ENCODE results near the gene TOMM20L. TPM values are rescaled to one million over a fixed set of nuclear protein-coding genes. Genes with fewer than 3 reads are reported as not detected.
A peak's percentile ranks its signal among the peaks of the same experiment; 100 is the strongest.

Gene TOMM20L
- total and polyA plus RNA-seq, 2 of the 13 experiments (the other 11 are each of a cell fraction or from before 2014, with no cell fraction given): 0.46 TPM; not detected in 1

DNA sequence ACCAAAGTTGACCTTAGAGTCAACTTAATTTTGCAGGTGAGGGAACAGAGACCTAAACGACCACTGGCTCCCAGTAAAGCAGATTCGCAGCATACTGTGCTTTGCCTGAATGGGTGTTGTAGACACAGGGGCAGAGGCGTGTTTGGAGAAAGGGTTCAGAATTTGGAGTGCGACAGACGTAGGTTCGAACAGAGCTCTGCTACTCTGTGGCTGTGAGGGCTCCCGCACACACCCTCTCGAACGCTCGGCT lies 243 bp upstream of the TOMM20L start (continued):
- TF ChIP-seq ZNF142 (CRISPR knock-in tag; IDR thresholded peaks at IDR 0.05): no peak
- no peak for TF ChIP-seq LCORL (IDR thresholded peaks at IDR 0.05)
- TF ChIP-seq LCORL (CRISPR knock-in tag; IDR thresholded peaks at IDR 0.05): peak; percentile 58; the same call in 1 of the 2 replicates
- 0 out of 2 replicates have a peak, but pooled peaks have one; percentile 22 for TF ChIP-seq ZBTB7B (CRISPR knock-in tag; IDR thresholded peaks at IDR 0.05)
- TF ChIP-seq ZEB1 (IDR thresholded peaks at IDR 0.05; ENCODE audit: insufficient replicate concordance, low read depth): peak; percentile 44
- TF ChIP-seq MED1 (CRISPR knock-in tag; IDR thresholded peaks at IDR 0.05): 0 out of 2 replicates have a peak, but pooled peaks have one; percentile 2
- no peak for TF ChIP-seq NFE2L1 (CRISPR knock-in tag; IDR thresholded peaks at IDR 0.05; ENCODE audit: borderline replicate concordance)
- 0 out of 2 replicates have a peak, but pooled peaks have one; percentile 28 for TF ChIP-seq ZKSCAN5 (CRISPR knock-in tag; IDR thresholded peaks at IDR 0.05)

DNA sequence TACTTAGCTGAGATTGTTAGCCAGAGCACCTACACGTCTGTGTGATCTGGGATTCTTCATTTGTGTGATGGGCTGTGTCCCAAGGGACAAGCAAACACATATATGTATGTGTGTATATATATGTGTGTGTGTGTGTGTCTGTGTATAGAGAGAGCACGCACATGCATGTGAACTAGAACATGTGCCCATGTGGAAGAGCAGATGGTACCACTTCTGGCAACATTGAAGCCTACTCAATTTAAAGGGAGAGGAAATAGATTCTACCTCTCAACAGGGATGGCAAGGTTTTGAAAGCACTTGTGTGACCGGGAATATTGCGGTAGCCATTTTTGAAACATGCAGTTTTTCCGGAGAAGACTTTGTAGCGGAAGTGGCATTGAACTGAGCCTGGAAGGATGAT lies 1.4 kb downstream of the TOMM20L start:
- no peaks in the 10 kb centered on the region for H3K79me2 ChIP-seq (ENCODE audit: insufficient read depth, low read length)
- no peaks in the 10 kb centered on the region for H3K9me3 ChIP-seq (ENCODE audit: low read length)
- DNase-seq (ENCODE audit: low spot score): no peak
- in situ Hi-C loops (cut with HindIII; ENCODE audit: extremely low pct_ligation_motif_present, low pct_unique_long_range_greater_than_20kb): no loop called here
- H3K4me3 ChIP-seq (replicated peaks in 1 of 3; ENCODE audit: insufficient read depth in 1 of 3, low read depth in 2 of 3, low read length in 3 of 3): no peak overlapping the region
- H3K36me3 ChIP-seq (replicated peaks in 1 of 2; ENCODE audit: control insufficient read depth in 1 of 2, insufficient read depth in 2 of 2, low read length in 2 of 2): no peaks in the 10 kb centered on the region; a peak in 1 of 5 replicates
- no peaks in the 10 kb centered on the region; a peak in 1 of 5 replicates for H3K27me3 ChIP-seq (ENCODE audit: control insufficient read depth in 1 of 2, insufficient read depth in 2 of 2, low read length in 2 of 2)
- no peak overlapping the region for H2AFZ ChIP-seq (ENCODE audit: low read length)
- H3K4me1 ChIP-seq (ENCODE audit: insufficient read depth, low read length): peaks cover 21% of the 10 kb centered on the region
- H3K4me2 ChIP-seq (ENCODE audit: low read depth, low read length): no peak overlapping the region
- H4K20me1 ChIP-seq (ENCODE audit: insufficient read depth, low read length): no peaks in the 10 kb centered on the region
- intact Hi-C loops (cut with micrococcal nuclease; ENCODE audit: unreplicated experiment): no loop called here
- no peak for ATAC-seq
- ChIA-PET POLR2A (interaction anchor here (2.7 to 2.8 kb wide), 2 partner anchors 30 to 99 kb away, joined by 19 read pairs; partner anchors contain the start of genes ARID4A, KIAA0586 and TIMM9), CTCF (ENCODE audit: low intra/inter-chr PET ratio, low total read pairs) (no interaction called here)
- WGBS (ENCODE audit: low lambda C conversion rate): 98% methylated on average over 6 of the region's 6 CpGs
- no TSS peak for BruUV-seq (replicated peaks)
- no peak overlapping the region for H3K9ac ChIP-seq (ENCODE audit: insufficient read depth, low read depth, low read length)
- FAIRE-seq: no peak
- no peak overlapping the region for H3K27ac ChIP-seq (ENCODE audit: extremely low read length, insufficient read depth, low read length)
- TF ChIP-seq ZNF326 (CRISPR knock-in tag; IDR thresholded peaks at IDR 0.05; ENCODE audit: borderline replicate concordance): no peak
- peak; percentile 76 for TF ChIP-seq GFI1 (CRISPR knock-in tag; IDR thresholded peaks at IDR 0.05; ENCODE audit: borderline replicate concordance)
- TF ChIP-seq, protein P1, sequence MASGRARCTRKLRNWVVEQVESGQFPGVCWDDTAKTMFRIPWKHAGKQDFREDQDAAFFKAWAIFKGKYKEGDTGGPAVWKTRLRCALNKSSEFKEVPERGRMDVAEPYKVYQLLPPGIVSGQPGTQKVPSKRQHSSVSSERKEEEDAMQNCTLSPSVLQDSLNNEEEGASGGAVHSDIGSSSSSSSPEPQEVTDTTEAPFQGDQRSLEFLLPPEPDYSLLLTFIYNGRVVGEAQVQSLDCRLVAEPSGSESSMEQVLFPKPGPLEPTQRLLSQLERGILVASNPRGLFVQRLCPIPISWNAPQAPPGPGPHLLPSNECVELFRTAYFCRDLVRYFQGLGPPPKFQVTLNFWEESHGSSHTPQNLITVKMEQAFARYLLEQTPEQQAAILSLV (CRISPR knock-in tag; IDR thresholded peaks at IDR 0.05; ENCODE audit: borderline replicate concordance): no peak
- TF ChIP-seq TCF7 (IDR thresholded peaks at IDR 0.05; ENCODE audit: low read depth): no peak
- no peak for TF ChIP-seq FOXA1 (IDR thresholded peaks at IDR 0.05)
- peak; percentile 36; the same call in 1 of the 2 replicates for TF ChIP-seq FOXA1 (CRISPR knock-in tag; IDR thresholded peaks at IDR 0.05)
- TF ChIP-seq, protein P2, sequence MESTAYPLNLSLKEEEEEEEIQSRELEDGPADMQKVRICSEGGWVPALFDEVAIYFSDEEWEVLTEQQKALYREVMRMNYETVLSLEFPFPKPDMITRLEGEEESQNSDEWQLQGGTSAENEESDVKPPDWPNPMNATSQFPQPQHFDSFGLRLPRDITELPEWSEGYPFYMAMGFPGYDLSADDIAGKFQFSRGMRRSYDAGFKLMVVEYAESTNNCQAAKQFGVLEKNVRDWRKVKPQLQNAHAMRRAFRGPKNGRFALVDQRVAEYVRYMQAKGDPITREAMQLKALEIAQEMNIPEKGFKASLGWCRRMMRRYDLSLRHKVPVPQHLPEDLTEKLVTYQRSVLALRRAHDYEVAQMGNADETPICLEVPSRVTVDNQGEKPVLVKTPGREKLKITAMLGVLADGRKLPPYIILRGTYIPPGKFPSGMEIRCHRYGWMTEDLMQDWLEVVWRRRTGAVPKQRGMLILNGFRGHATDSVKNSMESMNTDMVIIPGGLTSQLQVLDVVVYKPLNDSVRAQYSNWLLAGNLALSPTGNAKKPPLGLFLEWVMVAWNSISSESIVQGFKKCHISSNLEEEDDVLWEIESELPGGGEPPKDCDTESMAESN (CRISPR knock-in tag; conservative IDR thresholded peaks at IDR 0.05): no peak

All from HepG2 (cell line).